Mesenchymal stem cell (in vitro differentiated cells and primary cell): ENCODE results near the gene DENND4A.

Experiments
- DNase-seq: peaks from one replicate; pipeline ENCODE4 v3.0.0-alpha.2; 2013
- H2AFZ ChIP-seq: one replicate; pipeline ENCODE4 v1.6.1; 2013; ENCODE audit warnings: low read depth, mild to moderate bottlenecking, control low read depth, inconsistent platforms, low read length, moderate library complexity
- H2AK5ac ChIP-seq: 2 replicates; pipeline ENCODE4 v1.6.1; 2013; ENCODE audit warnings: low read length, moderate library complexity, mild to moderate bottlenecking, inconsistent platforms; ENCODE audit not compliant: severe bottlenecking
- H2BK120ac ChIP-seq: one replicate; pipeline ENCODE4 v1.6.1; 2013; ENCODE audit warnings: low read depth, mild to moderate bottlenecking, inconsistent platforms, low read length, moderate library complexity
- H2BK12ac ChIP-seq, 2 experiments: one replicate each; pipeline ENCODE4 v1.6.1; 2013; ENCODE audit warnings: inconsistent platforms in 2 of 2, low read length in 2 of 2, mild to moderate bottlenecking in 2 of 2, moderate library complexity in 2 of 2, control low read depth in 1 of 2
- H2BK15ac ChIP-seq: one replicate; pipeline ENCODE4 v1.6.1; 2013; ENCODE audit warnings: mild to moderate bottlenecking, low read depth, inconsistent platforms; ENCODE audit not compliant: poor library complexity, severe bottlenecking
- H2BK5ac ChIP-seq: 2 replicates; pipeline ENCODE4 v1.6.1; 2013; ENCODE audit warnings: low read depth, mild to moderate bottlenecking, low read length, control low read depth, inconsistent platforms; ENCODE audit not compliant: poor library complexity, severe bottlenecking
- H3K14ac ChIP-seq, 2 experiments: one replicate each; pipeline ENCODE4 v1.6.1; 2013; ENCODE audit warnings: inconsistent platforms in 2 of 2, low read length in 2 of 2, control low read depth in 1 of 2, mild to moderate bottlenecking in 1 of 2, moderate library complexity in 1 of 2
- H3K18ac ChIP-seq, 2 experiments: one replicate each; pipeline ENCODE4 v1.6.1; 2013; ENCODE audit warnings: inconsistent platforms in 2 of 2, low read length in 2 of 2, control low read depth in 1 of 2, low read depth in 1 of 2, mild to moderate bottlenecking in 1 of 2
- H3K23ac ChIP-seq, 2 experiments: one replicate each; pipeline ENCODE4 v1.6.1; 2013; ENCODE audit warnings: inconsistent platforms in 2 of 2, low read length in 2 of 2, mild to moderate bottlenecking in 2 of 2, moderate library complexity in 2 of 2, control low read depth in 1 of 2
- H3K27ac ChIP-seq: 2 replicates; pipeline ENCODE4 v1.5.1; 2013; ENCODE audit warnings: mild to moderate bottlenecking, moderate library complexity, low read length, control low read depth, inconsistent platforms; ENCODE audit not compliant: poor library complexity, severe bottlenecking
- H3K27me3 ChIP-seq, 2 experiments: 2 replicates each; pipeline versions ENCODE4 v1.6.1 to v1.7.0; 2013; ENCODE audit warnings: low read length in 2 of 2, mild to moderate bottlenecking in 2 of 2, moderate library complexity in 2 of 2, control low read depth in 1 of 2, inconsistent platforms in 1 of 2; ENCODE audit not compliant: control insufficient read depth in 1 of 2, insufficient read depth in 1 of 2
- H3K36me3 ChIP-seq, 2 experiments: 2 replicates each; pipeline versions ENCODE4 v1.6.1 to v1.7.0; 2013; ENCODE audit warnings: low read length in 2 of 2, control low read depth in 1 of 2, inconsistent platforms in 1 of 2, low read depth in 1 of 2, mild to moderate bottlenecking in 1 of 2; ENCODE audit not compliant: insufficient read depth in 2 of 2, control insufficient read depth in 1 of 2
- H3K4ac ChIP-seq, 2 experiments: one replicate each; pipeline ENCODE4 v1.6.1; 2013; ENCODE audit warnings: inconsistent platforms in 2 of 2, low read length in 2 of 2, mild to moderate bottlenecking in 2 of 2, moderate library complexity in 2 of 2, control low read depth in 1 of 2, low read depth in 1 of 2
- H3K4me1 ChIP-seq: 2 replicates; pipeline ENCODE4 v1.6.1; 2013; ENCODE audit warnings: low read depth, low read length, control low read depth; ENCODE audit not compliant: control insufficient read depth, insufficient read depth
- H3K4me2 ChIP-seq: 2 replicates; pipeline ENCODE4 v1.6.1; 2013; ENCODE audit warnings: low read length, mild to moderate bottlenecking, inconsistent platforms; ENCODE audit not compliant: poor library complexity, severe bottlenecking
- H3K4me3 ChIP-seq, 2 experiments: 2 replicates each; pipeline versions ENCODE4 v1.5.1 to v1.7.0; 2013; ENCODE audit warnings: low read length in 2 of 2, mild to moderate bottlenecking in 2 of 2, control low read depth in 1 of 2, low read depth in 1 of 2; ENCODE audit not compliant: insufficient read depth in 1 of 2
- H3K79me1 ChIP-seq: replicated peaks from 2 replicates; pipeline ENCODE4 v1.6.1; 2013; ENCODE audit warnings: mild to moderate bottlenecking, control low read depth, low read length, inconsistent platforms; ENCODE audit not compliant: poor library complexity, severe bottlenecking
- H3K9ac ChIP-seq: 2 replicates; pipeline ENCODE4 v1.7.0; 2013; ENCODE audit warnings: mild to moderate bottlenecking, low read length, moderate library complexity
- H3K9me3 ChIP-seq: 2 replicates; pipeline ENCODE4 v1.7.0; 2013; ENCODE audit warnings: mild to moderate bottlenecking, low read length; ENCODE audit not compliant: control insufficient read depth
- H4K8ac ChIP-seq: one replicate; pipeline ENCODE4 v1.6.1; 2013; ENCODE audit warnings: inconsistent platforms, mild to moderate bottlenecking, low read length, moderate library complexity
- H4K91ac ChIP-seq: one replicate; pipeline ENCODE4 v1.6.1; 2013; ENCODE audit warnings: mild to moderate bottlenecking, low read length, inconsistent platforms
- WGBS: methylation state at CpG from one replicate; pipeline ENCODE4 v1.1.7; 2013; ENCODE audit warnings: mixed read lengths; 5-methylcytosine and 5-hydroxymethylcytosine counted together

The DENND4A gene

GRCh38 chr15:65833501-65834205 is 41.6 kb upstream of the DENND4A start:
- Histone ChIP-seq H2BK12ac (peak overlapping the region in 1 of 2 experiments; percentile 79), H3K79me1 (no peaks in the 10 kb centered on the region), H3K27ac (peak overlapping the region; percentile 97), H3K27me3 (no peaks in the 10 kb centered on the region), H3K9ac (peak overlapping the region; percentile 71), H3K18ac (peak overlapping the region; percentile 37 to 68), H3K14ac (peak overlapping the region in 1 of 2 experiments; percentile 61), H3K4me2 (no peak overlapping the region), H3K36me3 (no peaks in the 10 kb centered on the region), H3K4me3 (peak overlapping the region in 1 of 2 experiments; percentile 61), H3K23ac (no peak overlapping the region), H4K8ac (peak overlapping the region; percentile 38), H3K9me3 (no peaks in the 10 kb centered on the region), H2BK15ac (peak overlapping the region; percentile 17), H2AK5ac (no peak overlapping the region), H2BK5ac (no peak overlapping the region), H2AFZ (no peak overlapping the region), H3K4me1 (peaks cover 14% of the 10 kb centered on the region), H3K4ac (peak overlapping the region in 1 of 2 experiments; percentile 17), H4K91ac (no peak overlapping the region), H2BK120ac (peak overlapping the region; percentile 58)
- DNase-seq, result no peak
- 80% methylated on average over 4 of the region's 4 CpGs for WGBS

GRCh38 chr15:65832549-65833364 is 40.7 kb upstream of the DENND4A start:
- peak; percentile 98 for DNase-seq
- Histone ChIP-seq H3K79me1 (no peaks in the 10 kb centered on the region), H3K4me3 (peak overlapping the region in 1 of 2 experiments; percentile 61), H3K27me3 (no peaks in the 10 kb centered on the region), H2BK5ac (peak overlapping the region; percentile 66), H3K4me2 (peak overlapping the region; percentile 39), H3K18ac (peak overlapping the region; percentile 62 to 74), H2BK120ac (no peak overlapping the region), H3K9ac (peak overlapping the region; percentile 71), H3K27ac (peak overlapping the region; percentile 97), H4K8ac (peak overlapping the region; percentile 82), H3K23ac (no peak overlapping the region), H3K4ac (peak overlapping the region in 1 of 2 experiments; percentile 13), H3K36me3 (no peaks in the 10 kb centered on the region), H3K14ac (no peak overlapping the region), H3K9me3 (no peaks in the 10 kb centered on the region), H2BK15ac (no peak overlapping the region), H2BK12ac (peak overlapping the region; percentile 49 to 52), H2AK5ac (no peak overlapping the region), H3K4me1 (peaks cover 12% of the 10 kb centered on the region), H2AFZ (peak overlapping the region; percentile 30), H4K91ac (peak overlapping the region; percentile 54)
- 10% methylated on average over 8 of the region's 8 CpGs for WGBS

DNA sequence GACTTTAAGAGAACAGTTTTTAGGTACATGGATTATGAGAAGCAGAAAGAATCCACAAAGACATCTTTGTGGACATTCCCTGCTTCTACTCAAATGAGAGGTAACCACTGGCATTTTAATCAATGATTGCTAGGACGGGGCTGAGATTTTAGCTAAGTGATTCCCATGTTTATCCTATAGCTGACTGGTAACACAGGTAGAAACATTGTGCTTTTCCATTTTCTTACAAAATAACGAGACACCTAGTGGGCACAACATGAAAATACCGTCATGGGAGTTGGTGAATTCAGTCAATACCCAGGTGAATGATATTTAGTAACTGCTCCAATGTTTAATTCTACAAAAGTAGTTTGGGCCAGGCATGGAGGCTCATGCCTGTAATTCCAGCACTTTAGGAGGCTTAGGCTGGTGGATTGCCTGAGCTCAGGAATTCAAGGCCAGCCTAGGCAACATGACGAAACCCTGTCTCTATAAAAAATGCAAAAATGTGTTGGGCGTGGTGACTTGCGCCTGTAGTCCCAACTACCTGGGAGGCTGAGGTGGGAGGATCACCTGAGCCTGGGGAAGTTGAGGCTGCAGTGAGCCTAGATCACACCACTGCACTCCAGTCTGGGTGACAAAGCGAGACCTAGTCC is 37.2 kb upstream of the DENND4A start:
- Histone ChIP-seq H3K4me3 (no peak overlapping the region), H3K36me3 (no peaks in the 10 kb centered on the region), H2BK12ac (no peak overlapping the region), H2AFZ (no peak overlapping the region), H3K9ac (no peak overlapping the region), H3K27me3 (no peaks in the 10 kb centered on the region), H3K4me1 (peaks cover 7% of the 10 kb centered on the region), H2BK120ac (no peak overlapping the region), H2AK5ac (no peak overlapping the region), H3K4me2 (no peak overlapping the region), H3K79me1 (no peaks in the 10 kb centered on the region), H3K23ac (no peak overlapping the region), H3K27ac (no peak overlapping the region), H3K18ac (no peak overlapping the region), H3K9me3 (no peaks in the 10 kb centered on the region), H4K91ac (no peak overlapping the region), H3K4ac (no peak overlapping the region), H2BK5ac (no peak overlapping the region), H3K14ac (no peak overlapping the region), H2BK15ac (no peak overlapping the region), H4K8ac (no peak overlapping the region)
- DNase-seq, result peak; percentile 29
- 64% methylated on average over 6 of the region's 7 CpGs for WGBS

DNA sequence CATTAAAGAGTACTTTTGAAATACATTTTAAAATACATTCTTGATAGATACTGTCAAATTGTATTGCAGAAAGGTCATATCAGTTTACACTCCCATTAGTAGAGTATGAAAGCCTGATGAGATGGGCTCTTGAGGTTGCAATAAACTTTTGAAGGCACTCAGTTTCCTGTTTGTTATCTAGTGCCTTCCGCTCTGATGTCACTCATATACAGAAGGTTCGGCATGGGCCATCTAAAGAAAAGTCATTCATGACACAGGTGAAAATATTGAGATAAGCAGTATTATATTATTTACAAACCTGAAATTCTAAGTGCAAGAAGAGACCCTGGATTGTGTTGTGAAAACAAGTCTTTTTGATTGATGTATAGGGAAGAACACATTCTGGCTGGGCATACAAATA is 36.5 kb upstream of the DENND4A start:
- no peak overlapping the region for H3K27ac ChIP-seq
- H3K14ac ChIP-seq, result no peak overlapping the region
- peaks cover 4% of the 10 kb centered on the region for H3K4me1 ChIP-seq
- H3K36me3 ChIP-seq, result no peaks in the 10 kb centered on the region
- H2BK12ac ChIP-seq, result no peak overlapping the region
- no peaks in the 10 kb centered on the region for H3K9me3 ChIP-seq
- H2AK5ac ChIP-seq, result no peak overlapping the region
- no peak overlapping the region for H3K18ac ChIP-seq
- no peak overlapping the region for H3K4me3 ChIP-seq
- no peaks in the 10 kb centered on the region for H3K27me3 ChIP-seq
- WGBS, result 100% methylated on average over 1 of the region's 2 CpGs
- no peak overlapping the region for H2BK120ac ChIP-seq
- no peak overlapping the region for H2BK15ac ChIP-seq
- H4K91ac ChIP-seq, result no peak overlapping the region
- no peak for DNase-seq
- H3K4me2 ChIP-seq, result no peak overlapping the region
- H2AFZ ChIP-seq, result no peak overlapping the region
- no peak overlapping the region for H4K8ac ChIP-seq
- H3K9ac ChIP-seq, result no peak overlapping the region
- no peak overlapping the region for H3K4ac ChIP-seq
- no peak overlapping the region for H2BK5ac ChIP-seq
- H3K23ac ChIP-seq, result no peak overlapping the region
- no peaks in the 10 kb centered on the region for H3K79me1 ChIP-seq
